Skeletal muscle satellite cell (primary cell): Measurements from ENCODE around the gene SLC13A3.

ENCODE experiments used
- H3K27me3 ChIP-seq: 2 replicates; pipeline ENCODE4 v1.7.0; 2013; ENCODE audit warnings: low read length; ENCODE audit not compliant: control insufficient read depth, insufficient read depth
- H3K36me3 ChIP-seq: 2 replicates; pipeline ENCODE4 v1.7.0; 2013; ENCODE audit warnings: mild to moderate bottlenecking, control low read depth, low read length; ENCODE audit not compliant: insufficient read depth
- H3K4me1 ChIP-seq: 2 replicates; pipeline ENCODE4 v1.7.0; 2013; ENCODE audit warnings: low read length; ENCODE audit not compliant: control insufficient read depth, insufficient read depth
- H3K4me2 ChIP-seq: 2 replicates; pipeline ENCODE4 v1.7.0; 2013; ENCODE audit warnings: mild to moderate bottlenecking, low read length
- H3K4me3 ChIP-seq: 2 replicates; pipeline ENCODE4 v1.7.0; 2013; ENCODE audit warnings: low read length
- H3K9ac ChIP-seq: 2 replicates; pipeline ENCODE4 v1.7.0; 2013; ENCODE audit warnings: mild to moderate bottlenecking, low read depth, low read length, moderate library complexity
- H3K9me3 ChIP-seq: replicated peaks from 2 replicates; pipeline ENCODE4 v1.7.0; 2013; ENCODE audit warnings: mild to moderate bottlenecking, control low read depth, low read length

The SLC13A3 gene

GRCh38 chr20:46689082-46689753, 38.0 kb upstream of the SLC13A3 start, which contains the start of gene TP53RK:
Gene TP53RK, minus strand, starts transcription at chr20:46689444. Its CDS starts 30 bp downstream, at chr20:46689414.
- Histone ChIP-seq H3K9ac (peak within 1 kb of the TSS; percentile 95), H3K4me2 (peak within 1 kb of the TSS; percentile 91), H3K4me3 (peak within 1 kb of the TSS; percentile 84), H3K4me1 (peaks cover 7% of the 10 kb centered on the region), H3K9me3 (no peaks in the 10 kb centered on the region), H3K27me3 (no peaks in the 10 kb centered on the region), H3K36me3 (peaks cover 17% of the 10 kb centered on the region)

- H3K4me2 ChIP-seq: peak overlapping the region; percentile 91
- H3K9me3 ChIP-seq: no peaks in the 10 kb centered on the region
- peak overlapping the region; percentile 84 for H3K4me3 ChIP-seq
- peaks cover 17% of the 10 kb centered on the region for H3K36me3 ChIP-seq
- H3K27me3 ChIP-seq: no peaks in the 10 kb centered on the region
- H3K9ac ChIP-seq: peak overlapping the region; percentile 95
- H3K4me1 ChIP-seq: peaks cover 14% of the 10 kb centered on the region
Observed at GRCh38 chr20:46688151-46689081, 37.2 kb upstream of the SLC13A3 start.

GRCh38 chr20:46683939-46684750, 32.9 kb upstream of the SLC13A3 start:
- Histone ChIP-seq H3K4me1 (peaks cover 15% of the 10 kb centered on the region), H3K27me3 (no peaks in the 10 kb centered on the region), H3K4me2 (peak overlapping the region; percentile 32), H3K9ac (peak overlapping the region; percentile 12), H3K4me3 (no peak overlapping the region), H3K36me3 (peaks cover 17% of the 10 kb centered on the region), H3K9me3 (no peaks in the 10 kb centered on the region)

- H3K36me3 ChIP-seq: peaks cover 17% of the 10 kb centered on the region
- H3K4me2 ChIP-seq: peak overlapping the region; percentile 32
- H3K4me3 ChIP-seq: no peak overlapping the region
- H3K9me3 ChIP-seq: no peaks in the 10 kb centered on the region
- H3K9ac ChIP-seq: no peak overlapping the region
- H3K4me1 ChIP-seq: peaks cover 15% of the 10 kb centered on the region
- no peaks in the 10 kb centered on the region for H3K27me3 ChIP-seq
Observed at GRCh38 chr20:46683668-46683938, 32.3 kb upstream of the SLC13A3 start.

- H3K4me2 ChIP-seq: no peak overlapping the region
- H3K27me3 ChIP-seq: no peaks in the 10 kb centered on the region
- peaks cover 15% of the 10 kb centered on the region for H3K4me1 ChIP-seq
- no peak overlapping the region for H3K4me3 ChIP-seq
- H3K36me3 ChIP-seq: peaks cover 17% of the 10 kb centered on the region
- no peaks in the 10 kb centered on the region for H3K9me3 ChIP-seq
- H3K9ac ChIP-seq: no peak overlapping the region
Observed at GRCh38 chr20:46683011-46683667, 31.9 kb upstream of the SLC13A3 start.

- Histone ChIP-seq H3K4me3 (no peak overlapping the region), H3K36me3 (peaks cover 17% of the 10 kb centered on the region), H3K9me3 (no peaks in the 10 kb centered on the region), H3K4me2 (no peak overlapping the region), H3K27me3 (no peaks in the 10 kb centered on the region), H3K4me1 (peaks cover 8% of the 10 kb centered on the region), H3K9ac (no peak overlapping the region)
Observed at GRCh38 chr20:46682063-46682821, 31.0 kb upstream of the SLC13A3 start.

- H3K4me2 ChIP-seq: no peak overlapping the region
- H3K4me3 ChIP-seq: no peak overlapping the region
- no peak overlapping the region for H3K9ac ChIP-seq
- no peaks in the 10 kb centered on the region for H3K9me3 ChIP-seq
- no peaks in the 10 kb centered on the region for H3K27me3 ChIP-seq
- peaks cover 8% of the 10 kb centered on the region for H3K4me1 ChIP-seq
- peaks cover 11% of the 10 kb centered on the region for H3K36me3 ChIP-seq
Observed at GRCh38 chr20:46681032-46681854, 30.0 kb upstream of the SLC13A3 start.

- H3K9me3 ChIP-seq: no peaks in the 10 kb centered on the region
- no peak overlapping the region for H3K4me2 ChIP-seq
- no peak overlapping the region for H3K4me3 ChIP-seq
- H3K36me3 ChIP-seq: peaks cover 5% of the 10 kb centered on the region
- no peak overlapping the region for H3K9ac ChIP-seq
- no peaks in the 10 kb centered on the region for H3K27me3 ChIP-seq
- peaks cover 8% of the 10 kb centered on the region for H3K4me1 ChIP-seq
Observed at GRCh38 chr20:46680684-46681031, 29.4 kb upstream of the SLC13A3 start.

- H3K4me2 ChIP-seq: no peak overlapping the region
- H3K36me3 ChIP-seq: no peaks in the 10 kb centered on the region
- H3K4me3 ChIP-seq: no peak overlapping the region
- H3K9me3 ChIP-seq: no peaks in the 10 kb centered on the region
- no peak overlapping the region for H3K9ac ChIP-seq
- no peaks in the 10 kb centered on the region for H3K27me3 ChIP-seq
- peaks cover 2% of the 10 kb centered on the region for H3K4me1 ChIP-seq
Observed at GRCh38 chr20:46678516-46678915, 27.3 kb upstream of the SLC13A3 start.

- no peak overlapping the region for H3K4me2 ChIP-seq
- H3K4me1 ChIP-seq: no peaks in the 10 kb centered on the region
- H3K27me3 ChIP-seq: no peaks in the 10 kb centered on the region
- no peaks in the 10 kb centered on the region for H3K36me3 ChIP-seq
- no peak overlapping the region for H3K9ac ChIP-seq
- no peaks in the 10 kb centered on the region for H3K9me3 ChIP-seq
- no peak overlapping the region for H3K4me3 ChIP-seq
Observed at GRCh38 chr20:46677608-46678007, 26.3 kb upstream of the SLC13A3 start.
